ENCODE data around the gene USP4.

GRCh38 chr3:49359623-49360022 lies 19.8 kb upstream of the USP4 start:
- TF ChIP-seq CTCF (IDR thresholded peaks at IDR 0.05; ENCODE audit: low read depth, low read length, poor library complexity, severe bottlenecking) (no peak), EZH2phosphoT487 (IDR thresholded peaks at IDR 0.05; ENCODE audit: borderline replicate concordance, low read length) (no peak)
